Right cardiac atrium (tissue), 5 donors: ENCODE results near the gene MPRIP. TPM values are rescaled to one million over a fixed set of nuclear protein-coding genes. Genes with fewer than 3 reads are reported as not detected.

Source experiments
- ATAC-seq, 2 donors: fragments of 200-7000 bp; cut with Tn5 transposase; one replicate each; pipeline versions ENCODE4 v1.8.0 to v1.9.1; 2020; ENCODE audit warnings: moderate library complexity in 2 of 2, mild to moderate bottlenecking in 1 of 2
- DNase-seq, 3 donors: peaks; one replicate each; pipeline ENCODE4 v3.0.0-alpha.2; 2020
- H3K27ac ChIP-seq: one replicate; pipeline ENCODE4 v1.5.1; 2013; ENCODE audit warnings: mild to moderate bottlenecking, low read length, control low read depth, moderate library complexity
- H3K27me3 ChIP-seq: one replicate; pipeline ENCODE4 v1.6.1; 2013; ENCODE audit not compliant: control insufficient read depth, insufficient read depth
- H3K4me1 ChIP-seq: one replicate; pipeline ENCODE4 v1.6.1; 2013; ENCODE audit warnings: low read length; ENCODE audit not compliant: control insufficient read depth, insufficient read depth
- H3K4me3 ChIP-seq: one replicate; pipeline ENCODE4 v1.5.1; 2013; ENCODE audit warnings: low read length, control low read depth
- H3K9me3 ChIP-seq: one replicate; pipeline ENCODE4 v1.6.1; 2013; ENCODE audit warnings: low read length; ENCODE audit not compliant: control insufficient read depth
- WGBS: extraction: QIAGEN DNeasy Blood & Tissue Kit; methylation state at CpG from one replicate; pipeline ENCODE4 v1.1.7; 2013; 5-methylcytosine and 5-hydroxymethylcytosine counted together
- intact Hi-C, 4 donors: fragments of 100-400 bp; cut with DNase I; formaldehyde crosslinking; loops; one replicate each; pipeline versions ENCODE4 v1.11.0 to v1.14.0; 2022 to 2023
- polyA plus RNA-seq: library from polyadenylated mRNA; stranded (reverse); fragments of 200-250 nt; gene quantifications from one replicate; pipeline ENCODE4 v1.2.3, GENCODE V29; 2013
- total RNA-seq, 4 donors: library from RNA; stranded (reverse); fragmentation: NEBNext Ultra II Directional; extraction: Animal tissue kit (Norgen Biotek cat#: 25700); gene quantifications; one replicate each; pipeline ENCODE4 v1.2.1, GENCODE V29; 2021
- donor health status: healthy with polysubstance abuse.
- donor health status: DM: no; HTN: yes; CAD: no.
- donor health status: DM: no; HTN: no; CAD: no.
- donor health status: DM: no; HTN: yes; CAD: no; lungs with severe emphysema.
- donor health status: DM: yes; HTN: yes; CAD: no.

Gene MPRIP
- total and polyA plus RNA-seq, 5 donors: 228 to 331 (median 312) TPM

DNA sequence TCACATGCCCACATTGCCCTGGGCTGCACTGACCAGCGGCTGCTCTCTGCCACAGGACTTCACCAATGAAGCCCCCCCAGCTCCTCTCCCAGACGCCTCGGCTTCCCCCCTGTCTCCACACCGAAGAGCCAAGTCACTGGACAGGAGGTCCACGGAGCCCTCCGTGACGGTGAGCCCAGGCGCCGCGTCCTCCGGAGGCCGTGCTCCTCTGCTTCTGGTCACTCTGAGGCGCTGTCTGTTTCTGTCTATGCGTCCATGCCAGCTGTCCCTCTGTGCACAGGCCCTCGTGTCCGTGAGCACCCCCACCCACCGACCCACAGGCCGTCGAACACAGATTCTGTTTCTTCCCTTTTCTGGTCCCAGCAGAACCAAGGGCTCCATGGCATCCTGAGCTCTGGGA is 101.2 kb downstream of the MPRIP start:
- WGBS: 94% methylated on average over 19 of the region's 19 CpGs
- intact Hi-C loops: no loop called here
- peak in 1 of 3 donors; percentile 44 for DNase-seq

DNA sequence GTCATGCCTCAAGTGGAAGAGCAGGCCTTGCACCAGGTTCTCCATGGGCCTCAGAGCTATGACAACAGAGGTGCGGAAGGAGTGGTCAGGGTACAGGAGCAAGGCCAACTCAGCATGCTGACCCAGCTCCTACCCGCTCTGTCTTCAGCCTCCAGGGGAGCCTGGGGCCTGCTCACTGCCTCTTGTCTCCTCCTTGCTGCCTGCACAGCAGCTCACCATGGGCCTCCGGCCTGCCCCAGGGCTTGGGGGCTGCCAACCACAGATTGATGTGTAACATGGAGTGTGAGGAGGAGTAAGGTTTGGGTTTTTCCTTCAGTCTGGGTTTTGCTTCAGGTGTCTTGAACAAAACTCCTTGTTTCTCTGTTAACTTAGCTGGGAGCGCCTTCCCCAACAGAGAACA is 101.8 kb downstream of the MPRIP start:
- intact Hi-C loops: no loop called here
- WGBS: 96% methylated on average over 4 of the region's 4 CpGs

More for the DNA sequence above, 101.2 kb downstream of the MPRIP start:
- Histone ChIP-seq H3K27ac (no peak overlapping the region), H3K9me3 (no peaks in the 10 kb centered on the region), H3K4me3 (no peak overlapping the region), H3K4me1 (no peaks in the 10 kb centered on the region), H3K27me3 (no peaks in the 10 kb centered on the region)
- no peak for ATAC-seq

DNA sequence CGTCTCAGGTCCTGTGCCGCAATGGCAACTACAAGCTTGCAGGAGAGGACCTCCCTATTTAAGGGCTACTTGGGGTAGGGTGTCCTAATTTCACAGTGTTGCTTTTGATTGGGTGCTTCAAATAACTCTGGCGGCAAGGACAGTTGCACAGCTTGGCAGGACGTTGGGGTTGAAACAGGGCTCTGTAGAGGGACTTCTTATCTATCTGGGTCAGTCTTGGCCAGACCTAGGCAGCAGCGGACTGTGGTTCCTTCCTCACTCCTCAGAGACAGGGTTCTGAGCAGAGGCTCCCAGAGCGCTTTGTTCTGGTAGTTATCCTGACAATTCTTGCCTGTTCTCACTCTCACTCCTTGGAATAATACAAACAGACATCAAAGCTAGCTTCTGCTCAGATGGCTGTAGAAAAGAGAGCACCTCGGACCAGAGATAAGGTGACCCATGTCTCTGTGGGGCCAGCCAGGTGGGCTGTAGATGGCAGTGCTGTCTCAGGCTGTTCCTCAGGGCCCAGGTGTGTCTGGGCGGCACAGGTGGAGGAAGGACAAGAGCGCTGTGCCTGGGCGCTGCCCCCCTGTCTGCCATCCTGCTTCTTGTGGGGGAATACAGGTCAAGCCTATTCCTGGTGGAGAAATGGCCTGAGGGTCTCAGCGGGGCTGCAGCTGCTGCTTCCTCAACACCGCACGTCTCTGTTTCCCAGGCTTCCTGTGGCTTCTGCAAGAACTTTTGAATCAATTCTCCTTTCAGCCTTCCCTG is 102.8 kb downstream of the MPRIP start:
- no peaks in the 10 kb centered on the region for H3K9me3 ChIP-seq
- peak; percentile 45 to 71 (median 70) for DNase-seq
- 56% methylated on average over 13 of the region's 13 CpGs for WGBS
- no peak overlapping the region for H3K4me3 ChIP-seq
- intact Hi-C loops: no loop called here
- no peak overlapping the region for H3K27ac ChIP-seq
- no peaks in the 10 kb centered on the region for H3K4me1 ChIP-seq
- H3K27me3 ChIP-seq: no peaks in the 10 kb centered on the region
- ATAC-seq: peak; percentile 44 to 70

More for the DNA sequence above, 101.8 kb downstream of the MPRIP start:
- no peak for ATAC-seq
- no peak overlapping the region for H3K27ac ChIP-seq
- no peaks in the 10 kb centered on the region for H3K9me3 ChIP-seq
- H3K27me3 ChIP-seq: no peaks in the 10 kb centered on the region
- peak in 2 of 3 donors; percentile 30 to 40 for DNase-seq
- no peak overlapping the region for H3K4me3 ChIP-seq
- no peaks in the 10 kb centered on the region for H3K4me1 ChIP-seq

DNA sequence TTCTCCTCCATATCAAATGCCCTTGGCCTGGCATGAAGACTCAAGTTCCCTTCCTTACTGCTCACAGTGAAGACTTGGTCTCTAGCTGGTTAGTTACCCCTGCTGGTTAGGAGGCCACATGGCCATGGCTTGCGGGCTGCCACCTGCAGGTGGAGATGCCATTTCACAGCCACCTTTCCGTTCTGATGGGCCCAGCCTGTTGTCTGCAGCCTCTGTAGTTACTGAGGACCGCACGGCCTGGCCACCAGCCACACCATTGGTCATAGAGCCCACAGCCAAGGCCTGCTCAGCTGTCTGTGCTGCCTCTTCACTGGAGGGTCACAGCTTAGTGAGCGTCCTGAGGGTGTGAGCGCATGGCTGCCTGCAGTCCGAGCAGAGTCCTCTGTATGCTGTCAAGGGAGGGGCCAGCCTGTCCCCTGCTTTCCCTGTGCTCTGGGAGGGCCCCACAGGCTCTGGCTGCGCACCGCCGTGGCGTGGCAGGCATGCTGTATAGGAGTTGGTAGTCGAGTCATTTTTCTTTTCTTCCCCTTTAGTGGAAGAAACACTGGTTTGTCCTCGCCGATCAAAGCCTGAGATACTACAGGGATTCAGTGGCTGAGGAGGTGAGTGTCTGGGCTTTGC is 104.6 kb downstream of the MPRIP start:
- no peak overlapping the region for H3K4me3 ChIP-seq
- H3K9me3 ChIP-seq: no peaks in the 10 kb centered on the region
- intact Hi-C loops: no loop called here
- no peak overlapping the region for H3K27ac ChIP-seq
- WGBS: 78% methylated on average over 14 of the region's 14 CpGs
- peaks cover 7% of the 10 kb centered on the region for H3K4me1 ChIP-seq
- no peaks in the 10 kb centered on the region for H3K27me3 ChIP-seq
- no peak for ATAC-seq
- peak in 2 of 3 donors; percentile 41 to 62 for DNase-seq

DNA sequence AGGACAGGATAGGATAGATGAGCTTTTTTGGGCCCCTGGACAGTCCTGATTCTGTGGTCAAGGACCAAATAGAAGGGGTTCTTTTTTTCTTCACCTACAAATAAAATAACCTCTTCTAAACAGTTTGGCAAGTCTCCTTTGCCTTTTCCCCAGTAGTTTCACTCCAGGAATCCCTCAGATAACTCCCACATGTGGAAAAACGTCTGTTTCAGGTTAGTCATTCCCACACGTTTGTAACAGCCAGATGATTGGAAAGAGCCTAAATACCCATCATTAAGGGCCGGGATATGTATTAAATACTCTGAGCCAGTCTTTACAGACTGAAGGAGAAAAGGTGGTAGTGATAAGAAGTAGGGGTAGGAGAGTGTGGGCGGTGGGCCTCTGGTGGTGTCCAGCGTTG is 105.6 kb downstream of the MPRIP start:
- no peak for DNase-seq
- intact Hi-C loops: no loop called here
- no peaks in the 10 kb centered on the region for H3K9me3 ChIP-seq
- H3K4me3 ChIP-seq: no peak overlapping the region
- no peak for ATAC-seq
- WGBS: 81% methylated on average over 5 of the region's 5 CpGs
- peaks cover 14% of the 10 kb centered on the region for H3K4me1 ChIP-seq
- H3K27ac ChIP-seq: no peak overlapping the region
- H3K27me3 ChIP-seq: no peaks in the 10 kb centered on the region

DNA sequence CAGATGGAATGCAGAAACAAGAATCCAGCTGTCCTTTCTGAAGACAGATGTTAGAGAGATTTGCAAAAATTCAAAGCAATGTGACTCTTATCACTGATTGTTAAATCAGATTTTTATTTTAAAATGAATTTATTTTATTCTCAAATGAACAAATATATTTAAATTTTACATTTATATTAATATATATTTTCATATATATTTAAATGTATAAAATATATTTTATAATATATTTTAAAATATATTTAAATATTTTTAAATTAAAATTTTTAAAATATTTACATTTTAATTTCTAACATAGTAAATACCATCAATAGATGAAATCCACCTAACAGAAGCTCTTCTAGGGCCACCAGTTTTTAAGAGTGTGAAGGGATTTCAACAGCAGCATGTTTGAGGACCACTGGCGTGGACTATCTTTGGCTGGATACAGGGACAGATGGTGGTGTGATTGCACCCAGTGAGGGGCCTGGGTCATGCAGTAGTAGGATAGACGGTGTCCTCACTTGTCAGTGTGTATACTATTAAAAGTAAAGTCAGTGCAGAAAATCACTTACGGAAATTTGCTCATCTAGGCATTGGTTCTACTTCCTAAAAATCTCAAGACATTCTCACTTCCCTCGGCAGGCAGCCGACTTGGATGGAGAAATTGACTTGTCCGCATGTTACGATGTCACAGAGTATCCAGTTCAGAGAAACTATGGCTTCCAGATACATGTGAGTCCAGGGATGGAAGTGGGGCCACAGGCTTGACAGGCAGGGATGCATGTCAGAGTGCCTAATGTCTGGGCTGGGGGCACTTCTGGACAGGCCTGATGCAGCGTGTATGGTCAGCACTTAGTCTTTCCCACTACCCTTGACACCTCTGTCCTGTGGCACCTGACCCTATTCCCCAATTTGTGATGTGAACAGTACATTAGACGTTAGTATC is 107.5 kb downstream of the MPRIP start:
- Histone ChIP-seq H3K27ac (no peak overlapping the region), H3K4me1 (peaks cover 17% of the 10 kb centered on the region), H3K9me3 (no peaks in the 10 kb centered on the region), H3K4me3 (no peak overlapping the region), H3K27me3 (no peaks in the 10 kb centered on the region)
- intact Hi-C loops: no loop called here
- WGBS: 86% methylated on average over 9 of the region's 9 CpGs
- DNase-seq (peak in 1 of 3 donors; percentile 51), ATAC-seq (no peak)

DNA sequence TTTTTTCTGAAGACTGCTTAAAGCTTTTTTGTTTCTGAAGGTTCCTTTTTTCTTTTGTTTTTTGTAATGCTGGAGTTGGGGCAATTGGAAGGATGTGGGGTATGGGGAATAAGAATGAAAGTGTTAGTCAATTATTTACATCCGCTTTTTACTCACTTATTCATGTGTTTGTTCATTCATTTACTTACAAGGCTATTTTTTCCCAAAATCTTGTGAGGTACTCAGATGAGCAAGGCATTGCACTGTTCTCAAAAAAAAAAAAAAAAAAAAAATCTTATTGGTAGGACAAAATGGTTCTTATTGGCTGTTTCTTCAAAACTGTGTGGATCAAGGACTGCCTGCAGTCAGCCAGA is 108.2 kb downstream of the MPRIP start:
- Histone ChIP-seq H3K4me3 (no peak overlapping the region), H3K27ac (no peak overlapping the region), H3K4me1 (peaks cover 17% of the 10 kb centered on the region), H3K27me3 (no peaks in the 10 kb centered on the region), H3K9me3 (no peaks in the 10 kb centered on the region)
- intact Hi-C loops: no loop called here
- DNase-seq (no peak), ATAC-seq (no peak)
- 91% methylated on average over 1 of the region's 1 CpG for WGBS

DNA sequence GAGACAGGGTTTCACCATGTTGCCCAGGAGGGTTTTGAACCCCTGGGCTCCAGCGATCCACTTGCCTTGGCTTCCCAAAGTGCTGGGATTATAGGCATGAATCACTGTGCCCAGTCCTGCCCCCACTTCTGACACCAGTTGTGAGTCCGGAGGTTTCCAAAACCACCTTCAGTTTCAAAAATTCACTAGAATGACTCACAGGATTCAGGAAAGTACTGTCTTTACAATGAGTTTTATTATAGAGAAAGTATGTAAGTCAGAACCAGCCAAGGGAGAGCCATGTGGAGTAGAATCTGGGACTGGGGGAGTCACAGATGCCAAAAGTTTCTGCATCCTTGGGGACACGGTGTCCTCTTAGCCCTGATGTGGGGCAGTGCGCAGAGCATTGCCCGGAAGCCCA is 108.8 kb downstream of the MPRIP start:
- intact Hi-C loops: no loop called here
- no peak overlapping the region for H3K4me3 ChIP-seq
- H3K4me1 ChIP-seq: peaks cover 17% of the 10 kb centered on the region
- 95% methylated on average over 5 of the region's 5 CpGs for WGBS
- H3K9me3 ChIP-seq: no peaks in the 10 kb centered on the region
- H3K27me3 ChIP-seq: no peaks in the 10 kb centered on the region
- no peak for DNase-seq
- H3K27ac ChIP-seq: peak overlapping the region; percentile 86
- no peak for ATAC-seq

DNA sequence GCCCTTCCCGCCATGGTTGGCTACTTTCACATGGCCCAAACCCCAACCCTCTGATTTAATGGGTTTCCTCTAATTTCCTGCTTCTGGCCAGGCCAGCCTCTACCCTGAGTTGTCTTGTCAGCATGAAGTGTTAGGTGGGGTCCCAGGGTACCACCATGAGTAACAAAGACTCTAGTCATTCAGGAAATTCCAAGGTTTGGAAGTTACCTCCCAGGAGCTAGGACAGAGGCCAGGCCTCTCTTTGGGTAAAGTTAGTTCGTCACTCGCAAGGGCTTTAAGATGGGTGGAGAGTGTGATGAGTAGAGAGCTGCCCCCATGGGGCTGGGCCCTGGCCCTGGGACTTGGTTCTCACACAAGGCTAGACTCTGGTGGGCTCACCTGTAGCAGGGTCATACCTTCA is 109.3 kb downstream of the MPRIP start:
- DNase-seq (no peak), ATAC-seq (peak in 1 of 2 donors; percentile 33)
- Histone ChIP-seq H3K9me3 (no peaks in the 10 kb centered on the region), H3K4me1 (peaks cover 17% of the 10 kb centered on the region), H3K27me3 (no peaks in the 10 kb centered on the region), H3K27ac (peak overlapping the region; percentile 86), H3K4me3 (no peak overlapping the region)
- 80% methylated on average over 3 of the region's 3 CpGs for WGBS
- intact Hi-C loops: no loop called here

DNA sequence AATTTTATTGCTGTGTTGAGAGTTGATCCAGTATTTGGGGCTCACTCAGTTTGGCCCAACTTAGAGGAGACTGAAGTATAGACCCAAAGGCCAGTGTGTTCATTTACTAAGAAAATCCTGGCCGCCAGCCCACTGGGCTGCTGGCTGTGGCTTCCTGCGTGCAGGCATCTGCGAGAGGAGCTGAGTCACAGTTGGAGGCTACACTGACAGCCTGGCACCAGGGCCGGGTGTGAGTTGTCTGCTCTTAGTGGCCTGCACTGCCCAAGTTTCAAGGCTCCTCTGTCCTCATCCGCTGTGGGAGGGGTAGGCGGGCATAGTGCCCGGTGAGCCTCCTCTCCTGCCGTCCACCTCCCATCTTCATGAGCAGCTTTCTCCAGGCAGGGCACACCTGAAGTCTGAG is 109.7 kb downstream of the MPRIP start:
- peak overlapping the region; percentile 86 for H3K27ac ChIP-seq
- H3K4me1 ChIP-seq: peaks cover 17% of the 10 kb centered on the region
- no peak overlapping the region for H3K4me3 ChIP-seq
- H3K27me3 ChIP-seq: no peaks in the 10 kb centered on the region
- ATAC-seq: peak; percentile 94
- no peaks in the 10 kb centered on the region for H3K9me3 ChIP-seq
- intact Hi-C loops: no loop called here
- 32% methylated on average over 8 of the region's 8 CpGs for WGBS
- peak; percentile 94 to 96 (median 95) for DNase-seq

DNA sequence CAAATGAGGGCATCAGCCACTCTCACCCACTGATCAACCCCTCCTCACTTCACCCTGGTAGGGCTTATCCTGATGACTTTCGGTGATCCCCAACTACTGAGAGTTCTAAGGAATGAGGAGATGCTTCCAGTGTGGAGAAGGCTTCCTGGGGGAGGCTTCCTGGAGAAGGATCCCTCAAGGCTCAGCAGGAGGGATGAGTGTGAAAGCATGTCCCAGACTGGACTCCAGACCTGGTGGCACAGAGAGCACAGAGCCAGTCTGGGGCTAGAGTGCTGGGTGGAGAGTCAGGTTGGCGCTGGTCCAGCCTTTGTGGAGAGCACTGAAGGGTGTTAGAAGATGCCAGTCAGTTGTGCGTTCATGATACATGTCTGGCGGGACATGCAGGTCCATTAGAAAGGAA is 110.1 kb downstream of the MPRIP start:
- whole genome bisulfite sequencing: 68% methylated on average over 4 of the region's 4 CpGs
- H3K4me1 ChIP-seq: peaks cover 17% of the 10 kb centered on the region
- intact Hi-C loops: no loop called here

More for the DNA sequence above, 110.1 kb downstream of the MPRIP start:
- Histone ChIP-seq H3K9me3 (no peaks in the 10 kb centered on the region), H3K27ac (peak overlapping the region; percentile 80), H3K4me3 (no peak overlapping the region), H3K27me3 (no peaks in the 10 kb centered on the region)
- ATAC-seq (peak; percentile 68 to 72), DNase-seq (peak; percentile 63 to 88 (median 86))
